Heart left ventricle (tissue), 13 donors: ENCODE measurements around the gene TDP2.

Experiments used
- CTCF ChIP-seq, 12 donors: fragments of 200-600 bp; sonication (generic) in 4 of 12; IDR thresholded peaks; one replicate each; pipeline versions ENCODE4 v1.5.0 to v1.8.0; 2018 to 2022; ENCODE audit warnings: antibody characterized with exemption in 12 of 12, mild to moderate bottlenecking in 5 of 12
- POLR2A ChIP-seq, 2 donors: fragments of 450-650 bp; IDR thresholded peaks; one replicate each; pipeline ENCODE4 v1.6.1; 2017; ENCODE audit warnings: antibody characterized with exemption in 2 of 2, mild to moderate bottlenecking in 2 of 2, moderate library complexity in 2 of 2
- donor health status: ischemic (EF 13 %, LVEDD 7.1; RV severe dilation, severe dysfunction).
- donor health status: DM: no; HTN: yes; CAD: no.
- donor health status: DM: no; HTN: no; CAD: no.
- donor health status: ischemic (EF 25% LVEDD 6.9; RV normal size, moderate dysfunction).
- donor health status: ischemic (EF 25% LVEDD 5.7; RV mildly dilated, moderate dysfunction).
- donor health status: ischemic (EF 35%, LVEDD 5.7; RV mildly dilated, moderate dysfunction).
- donor health status: nonischemic (EF 11% LVEDD 7.7; RV severe dilation, severe dysfunction).
- donor health status: DM: yes; HTN: yes; CAD: no.
- donor health status: PGD.
- donor health status: ischemic (EF 29% LVEDD 5.4; RV normal size, mild dysfunction).
- donor health status: nonischemic (EF 23%, LVEDD 6.1; RV moderate dilation, normal function).

DNA sequence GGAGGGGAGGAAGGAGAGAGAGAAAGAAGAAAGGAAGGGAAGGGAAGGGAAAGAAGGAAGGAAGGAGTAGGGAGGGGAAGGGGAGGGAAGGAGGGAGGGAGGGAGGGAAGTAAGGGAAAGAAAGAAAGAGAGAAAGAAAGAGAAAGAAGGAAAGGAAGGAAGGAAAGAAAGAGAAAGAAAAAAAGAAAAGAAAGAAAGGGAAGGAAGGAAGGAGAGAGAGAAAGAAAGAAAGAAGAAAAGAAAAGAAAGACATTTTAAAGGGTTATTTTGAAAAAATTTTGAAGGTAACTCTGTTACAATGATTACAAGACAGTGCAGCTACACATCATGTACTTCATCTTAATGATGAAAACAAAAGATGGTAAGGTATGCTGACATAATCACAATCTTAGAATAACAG, 24.6 kb downstream of the TDP2 start:
- TF ChIP-seq POLR2A (IDR thresholded peaks at IDR 0.05) = no peak
- no peak for TF ChIP-seq CTCF (IDR thresholded peaks at IDR 0.05)
